Activated effector memory CD4-positive, alpha-beta T cell treated with Interleukin-2 at 50 U/mL for 16 hours (primary cell): ENCODE results near the gene PIP5K1B.

Source experiments
- DNase-seq: peaks from one replicate; pipeline ENCODE4 v3.0.0-alpha.2; 2020

PIP5K1B gene

DNA sequence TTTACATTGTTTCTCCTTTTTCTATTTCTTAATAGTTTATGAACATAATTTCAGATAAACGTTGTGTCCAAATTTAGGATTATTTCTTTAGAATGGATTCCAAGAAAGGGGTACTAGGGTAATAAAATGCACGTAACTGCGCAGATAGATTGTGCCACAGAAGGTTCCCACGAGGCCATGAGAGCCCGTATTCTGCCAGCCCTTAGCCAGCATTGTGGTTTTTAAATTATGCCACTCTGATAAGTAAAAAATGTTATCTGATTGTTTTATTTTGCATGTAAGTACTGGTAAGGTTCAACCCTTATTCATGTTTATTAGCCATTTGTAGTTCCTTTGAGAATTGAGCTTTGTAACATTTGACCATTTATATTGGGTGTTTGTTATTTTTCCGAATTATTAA lies 220.1 kb downstream of the PIP5K1B start:
- DNase-seq, result no peak

DNA sequence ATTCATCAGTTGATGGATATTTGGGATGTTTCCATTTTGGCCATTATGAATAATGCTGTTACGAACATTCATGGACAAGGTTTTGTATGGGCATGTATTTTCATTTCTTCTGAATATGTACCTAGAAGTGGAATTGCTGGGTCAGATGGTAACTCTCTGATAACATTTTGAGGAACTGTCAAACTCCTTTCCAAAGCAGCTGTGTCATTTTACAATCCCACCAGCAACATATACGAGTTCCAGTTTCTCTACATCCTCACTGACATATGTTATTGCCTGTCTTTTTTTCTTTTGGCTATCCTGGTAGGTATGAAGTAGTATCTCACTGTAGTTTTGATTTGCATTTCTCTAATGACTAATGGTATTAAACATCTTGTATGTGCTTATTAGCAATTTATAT lies 222.1 kb downstream of the PIP5K1B start:
- no peak for DNase-seq

DNA sequence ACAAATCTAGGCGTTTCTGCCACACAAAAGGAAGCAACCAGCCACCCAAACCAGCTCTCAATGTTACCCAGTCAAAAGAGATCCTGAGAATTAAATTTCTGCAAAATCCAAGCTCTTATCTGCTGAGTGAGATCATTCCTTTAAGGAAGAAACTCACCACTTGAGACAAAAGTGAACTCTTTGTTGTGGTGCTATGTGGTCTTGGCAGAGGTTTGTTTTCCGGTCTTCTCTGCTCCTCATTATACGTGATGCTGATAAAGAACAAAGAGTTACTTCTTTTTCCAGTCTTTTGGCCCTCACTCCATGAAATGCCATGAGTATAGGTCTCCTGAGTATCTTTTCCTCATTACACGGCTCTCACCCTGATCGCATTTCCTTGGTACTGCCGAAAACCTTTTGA lies 226.8 kb downstream of the PIP5K1B start:
- DNase-seq, result no peak

DNA sequence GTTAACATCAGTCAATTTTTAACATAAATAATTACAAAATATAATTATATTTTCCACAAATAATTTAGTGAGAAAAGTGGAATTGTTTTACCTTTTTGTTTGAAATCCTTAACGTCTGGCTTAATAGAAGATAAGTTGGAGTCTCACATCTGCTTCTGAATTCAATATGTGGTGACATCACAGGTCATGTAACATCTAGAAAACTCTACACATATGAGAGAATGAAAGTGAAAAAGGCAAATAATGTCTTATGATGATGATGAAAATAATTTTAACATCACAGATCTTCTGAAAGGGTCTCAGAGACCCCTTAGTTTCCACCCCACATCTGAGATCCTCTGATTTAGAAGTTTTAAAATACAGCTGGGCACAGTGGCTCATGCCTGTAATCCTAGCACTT lies 227.4 kb downstream of the PIP5K1B start:
- DNase-seq, result no peak

DNA sequence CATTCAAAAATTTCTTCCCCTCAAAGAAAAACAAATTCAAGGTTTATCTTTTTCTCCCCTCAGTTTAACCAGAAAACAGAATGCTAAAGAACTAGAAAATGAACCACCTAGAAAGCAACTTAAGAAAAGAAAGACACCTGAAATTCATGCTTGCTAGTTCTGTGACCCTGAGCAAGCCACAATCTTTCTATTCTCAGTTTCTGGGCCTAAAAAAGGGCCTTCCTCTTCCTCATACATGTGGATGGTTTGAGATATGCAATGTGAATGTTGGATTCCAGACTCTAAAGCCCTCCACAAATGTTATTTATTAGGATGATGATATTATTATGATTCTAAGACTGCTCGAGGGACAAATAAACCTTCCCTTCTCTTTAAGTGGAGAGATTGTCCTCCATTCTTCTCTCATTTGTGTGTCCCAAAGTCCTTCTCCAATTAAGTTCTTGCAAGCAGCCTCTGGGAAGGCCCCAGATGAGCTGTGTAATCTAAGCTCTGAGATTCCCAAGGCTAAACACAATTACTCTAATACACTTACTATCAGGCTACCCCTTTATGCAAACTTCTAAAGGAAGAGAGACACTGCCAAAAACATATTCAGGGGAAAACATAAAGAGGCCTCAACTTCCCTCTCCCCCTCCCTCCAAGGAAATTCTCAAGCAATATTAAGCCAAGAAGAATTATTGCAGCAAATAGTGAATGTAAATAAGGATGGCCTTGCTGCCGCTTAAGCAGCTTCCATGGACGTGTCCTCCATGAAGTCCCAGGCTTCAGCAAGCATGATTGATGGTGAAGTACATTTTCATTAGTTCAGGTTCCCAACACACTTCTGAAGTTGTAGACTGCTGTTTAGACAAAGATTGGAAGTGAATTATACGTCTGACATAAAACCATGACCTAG lies 228.6 kb downstream of the PIP5K1B start:
- DNase-seq, result no peak

DNA sequence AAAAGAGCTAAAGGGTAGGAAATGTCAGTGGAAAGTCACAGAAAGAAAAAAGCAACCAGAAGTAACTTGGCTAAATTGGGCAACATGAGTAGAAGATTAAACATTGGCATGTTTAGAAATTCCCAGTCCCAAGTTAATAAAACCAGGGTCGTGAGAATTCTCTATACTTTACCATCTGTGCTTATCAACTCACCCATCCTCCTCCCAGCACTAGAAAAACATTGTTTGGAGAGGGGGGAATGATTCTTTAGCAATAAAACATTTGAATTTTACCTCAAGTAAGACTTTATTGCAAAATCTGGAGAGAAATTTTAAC lies 229.2 kb downstream of the PIP5K1B start:
- DNase-seq, result no peak

DNA sequence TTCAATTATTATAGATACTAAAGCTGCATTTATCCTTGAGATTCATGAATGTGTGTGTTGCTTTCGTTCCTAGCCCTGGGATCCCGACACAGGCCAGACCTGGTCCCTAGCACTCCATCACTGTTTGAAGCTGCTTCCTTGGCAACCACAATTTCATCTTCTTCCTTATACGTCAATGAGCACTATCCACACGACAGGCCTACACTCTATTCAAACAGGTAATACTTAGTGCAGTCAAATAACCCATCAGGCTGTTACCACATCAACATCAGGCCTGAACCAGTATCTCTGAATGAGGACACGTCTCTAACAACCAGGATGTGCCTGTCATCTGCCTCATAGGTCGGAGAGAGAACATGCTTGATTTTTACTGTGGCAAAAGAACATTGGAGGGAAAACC lies 235.5 kb downstream of the PIP5K1B start:
- no peak for DNase-seq

DNA sequence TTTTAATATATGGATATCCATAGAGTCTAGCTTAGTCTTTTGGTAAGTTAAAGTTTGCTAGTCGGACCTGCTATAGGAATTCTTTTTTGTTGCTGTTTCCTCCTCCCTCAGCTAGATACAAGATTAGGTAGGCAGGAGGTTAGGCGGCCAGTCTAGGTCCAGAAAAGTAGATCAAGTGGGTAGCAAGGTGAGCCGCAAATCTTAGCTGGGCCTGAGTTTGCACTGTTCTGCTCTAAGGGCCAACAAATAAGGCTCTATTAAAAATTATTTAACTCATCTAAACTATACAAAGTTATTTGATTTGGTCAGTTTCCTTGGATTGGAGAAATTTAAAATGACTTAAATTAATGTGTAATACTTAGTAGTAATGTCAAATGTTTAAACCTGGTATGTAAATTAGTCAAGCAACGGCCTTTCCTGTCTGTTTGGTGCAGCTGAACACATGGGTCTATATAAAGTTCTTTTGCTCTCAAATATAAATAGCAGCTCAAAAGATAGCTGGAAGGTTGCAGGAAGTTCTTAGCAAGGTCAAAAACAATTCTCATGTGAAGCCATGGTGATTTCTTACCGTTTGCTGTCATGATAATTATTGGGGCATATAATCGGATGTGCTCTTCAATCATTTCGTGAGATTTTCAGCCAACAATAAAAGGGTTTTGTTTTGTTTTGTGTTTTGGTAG lies 236.9 kb downstream of the PIP5K1B start:
- DNase-seq, result no peak

DNA sequence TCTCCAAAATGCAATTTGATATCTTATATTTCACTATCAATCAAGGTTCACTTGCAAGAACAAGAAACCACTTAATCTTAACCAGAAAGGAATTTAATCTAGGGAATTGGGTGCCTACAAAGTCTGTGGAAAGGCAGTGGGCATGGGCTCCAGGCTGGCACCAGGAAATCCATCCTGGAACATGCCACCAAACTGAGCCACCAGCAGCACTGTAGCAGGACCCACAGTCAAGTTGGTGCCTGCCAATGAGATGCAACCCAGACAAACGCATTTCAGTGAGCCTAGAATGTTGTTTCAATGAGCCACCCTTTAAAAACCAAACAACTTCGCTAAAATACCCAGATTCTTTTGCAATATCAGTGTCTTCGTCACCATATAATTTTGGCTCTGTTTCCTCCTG lies 237.8 kb downstream of the PIP5K1B start:
- DNase-seq, result no peak

DNA sequence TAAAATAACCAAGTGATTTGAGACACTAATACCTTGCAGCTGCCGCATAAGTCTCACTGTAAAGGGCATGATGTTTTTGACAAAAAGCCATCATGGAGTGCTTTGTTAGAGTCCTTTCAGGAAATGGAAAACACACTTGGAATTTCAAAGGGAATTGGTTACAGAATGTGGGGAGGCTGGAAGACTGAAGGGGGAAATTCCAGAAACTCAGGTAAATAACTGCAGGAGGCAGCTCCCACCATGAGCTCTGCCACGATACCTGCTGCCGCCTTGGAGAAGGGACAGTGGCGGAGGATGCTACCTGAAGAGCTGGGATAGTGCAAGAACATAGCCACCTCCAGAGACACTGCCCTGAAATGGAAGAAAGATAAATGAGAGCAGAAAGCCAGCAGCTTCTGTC lies 242.0 kb downstream of the PIP5K1B start:
- no peak for DNase-seq

DNA sequence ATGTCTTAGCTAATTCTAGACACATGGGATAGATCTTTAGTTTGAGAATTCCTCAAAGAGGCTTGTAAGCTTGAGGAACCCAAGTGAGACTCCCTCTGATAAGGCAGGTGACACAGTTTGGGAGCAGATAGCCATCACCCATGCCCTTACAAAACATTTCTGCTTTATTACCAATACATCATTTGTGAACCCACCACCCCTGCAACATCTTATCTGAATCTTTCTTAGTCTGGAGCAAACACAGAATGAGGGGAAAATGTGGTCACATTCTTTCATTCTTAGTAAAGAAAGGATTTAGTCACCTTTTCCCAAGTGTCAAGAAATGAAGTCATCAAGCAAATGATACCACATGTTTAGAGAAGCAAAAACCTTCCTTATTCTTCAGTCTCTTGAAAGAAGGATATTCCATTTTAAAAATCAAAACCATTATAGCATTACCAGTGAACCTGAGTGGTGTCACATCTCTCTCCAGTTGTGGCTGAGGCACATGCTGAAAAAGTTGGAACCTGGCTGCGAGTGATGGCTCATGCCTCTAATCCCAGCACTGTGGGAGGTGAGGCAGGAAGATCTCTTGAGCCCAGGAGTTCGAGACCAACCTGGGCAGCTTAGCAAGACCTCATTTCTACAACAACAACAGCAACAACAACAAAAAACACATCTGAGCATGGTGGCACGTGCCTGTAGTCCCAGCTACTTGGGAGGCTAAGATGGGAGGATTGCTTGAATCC lies 243.0 kb downstream of the PIP5K1B start:
- DNase-seq, result no peak

DNA sequence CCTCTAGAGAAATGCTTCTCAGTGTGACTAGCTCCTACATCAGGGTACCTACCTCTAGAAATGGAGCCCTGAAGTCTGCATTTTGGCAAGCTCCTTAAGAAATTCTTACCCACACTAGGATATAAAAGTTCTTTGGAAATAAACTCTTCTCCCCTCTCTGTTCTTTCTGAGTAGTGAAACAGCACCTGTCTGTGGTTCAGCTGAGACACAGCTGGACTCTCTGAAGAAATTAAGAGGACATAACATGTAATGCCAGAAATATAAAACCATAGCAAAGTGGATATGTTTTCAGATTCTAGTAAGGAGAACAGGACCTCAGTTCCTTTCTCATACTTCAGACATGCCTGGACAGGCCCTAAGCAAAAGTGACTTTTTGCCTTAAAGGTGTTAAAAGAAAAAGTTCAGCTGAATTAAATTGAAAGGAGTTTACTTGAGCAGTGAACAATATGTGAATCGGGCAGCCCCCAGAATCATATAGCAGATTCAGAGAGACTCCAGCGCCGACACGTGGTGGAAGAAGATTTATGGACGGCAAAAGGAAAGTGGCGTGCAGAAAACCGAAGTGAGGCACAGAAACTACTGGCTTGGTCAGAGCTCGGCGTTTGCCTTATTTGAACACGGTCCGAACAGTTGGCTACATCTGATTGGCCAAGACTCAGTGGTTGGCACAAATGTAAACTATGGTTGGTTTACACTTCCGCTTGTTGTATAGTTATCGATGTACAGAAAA lies 244.4 kb downstream of the PIP5K1B start:
- DNase-seq, result no peak

DNA sequence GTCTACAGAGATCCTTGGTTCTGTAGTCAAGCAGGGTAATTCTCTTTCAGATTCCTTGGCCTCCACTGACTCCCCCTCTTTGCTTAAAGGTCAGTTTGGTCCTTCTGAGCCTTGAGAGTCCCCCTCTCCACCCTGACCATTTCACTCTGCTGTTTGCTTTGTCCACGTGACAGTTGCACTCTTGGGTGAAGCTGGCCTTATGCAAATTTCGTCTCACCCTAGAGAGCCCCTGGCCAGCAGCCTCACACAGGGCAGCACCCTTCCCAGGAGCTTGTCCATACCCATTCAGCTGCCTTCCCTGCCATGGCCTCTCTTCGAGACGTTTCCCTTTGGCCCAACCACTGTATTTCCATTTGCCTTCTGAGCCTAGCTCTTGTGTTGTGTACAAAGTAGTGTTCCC lies 245.1 kb downstream of the PIP5K1B start:
- DNase-seq, result no peak

DNA sequence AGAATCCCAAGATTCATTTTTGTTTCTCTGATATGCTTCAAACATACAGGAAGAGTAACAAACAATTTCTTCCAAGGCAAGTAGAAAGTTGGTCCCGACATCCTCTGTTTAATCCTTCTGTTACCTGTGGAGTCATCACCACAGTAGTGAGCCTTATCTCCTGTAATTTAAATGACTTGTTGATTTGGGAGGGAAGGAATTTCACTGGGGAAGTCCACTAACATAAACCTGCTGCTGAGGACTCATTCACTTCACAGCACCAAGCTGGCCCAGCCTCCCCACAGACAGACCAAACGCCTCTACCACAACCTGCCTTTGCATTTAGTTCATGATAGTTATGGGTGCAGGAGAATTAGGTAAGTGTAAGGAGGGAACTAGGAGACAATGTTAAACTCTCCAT lies 245.6 kb downstream of the PIP5K1B start:
- DNase-seq, result no peak

DNA sequence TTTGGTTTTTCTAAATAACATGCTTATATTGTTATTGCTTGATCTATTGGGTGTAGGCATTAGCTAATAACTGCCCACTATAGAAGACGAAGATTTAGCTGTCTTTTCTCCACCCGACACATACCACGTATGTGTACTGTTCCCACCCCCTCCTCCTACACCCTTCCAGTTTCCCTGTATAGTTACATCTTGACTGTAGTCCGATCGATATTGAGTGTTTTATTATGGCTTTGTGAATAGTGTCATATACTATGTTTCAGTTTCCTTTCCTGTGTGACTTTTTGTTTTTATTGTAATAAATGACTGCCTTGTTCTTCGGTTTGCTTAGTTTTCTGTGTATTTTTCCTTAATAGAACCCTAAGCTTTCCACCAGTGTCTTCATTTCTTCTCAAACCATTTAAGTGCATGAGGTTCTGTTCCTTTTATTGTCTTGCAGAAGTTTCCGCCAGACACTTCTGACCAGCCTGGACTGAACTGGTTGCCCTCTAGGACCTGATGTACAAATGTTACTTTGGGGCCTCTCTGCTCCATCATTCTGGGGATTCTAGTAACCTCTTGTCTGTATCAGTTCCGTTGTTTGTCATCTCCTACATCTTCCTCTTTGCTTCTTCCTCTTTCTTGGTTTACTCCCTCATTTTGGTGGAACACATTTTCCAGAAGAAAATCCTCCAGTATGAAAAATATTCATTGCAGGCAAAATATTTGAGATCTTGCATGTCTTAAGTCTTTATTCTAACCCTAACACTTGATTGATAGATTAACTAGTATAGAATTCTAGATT lies 247.0 kb downstream of the PIP5K1B start:
- no peak for DNase-seq

DNA sequence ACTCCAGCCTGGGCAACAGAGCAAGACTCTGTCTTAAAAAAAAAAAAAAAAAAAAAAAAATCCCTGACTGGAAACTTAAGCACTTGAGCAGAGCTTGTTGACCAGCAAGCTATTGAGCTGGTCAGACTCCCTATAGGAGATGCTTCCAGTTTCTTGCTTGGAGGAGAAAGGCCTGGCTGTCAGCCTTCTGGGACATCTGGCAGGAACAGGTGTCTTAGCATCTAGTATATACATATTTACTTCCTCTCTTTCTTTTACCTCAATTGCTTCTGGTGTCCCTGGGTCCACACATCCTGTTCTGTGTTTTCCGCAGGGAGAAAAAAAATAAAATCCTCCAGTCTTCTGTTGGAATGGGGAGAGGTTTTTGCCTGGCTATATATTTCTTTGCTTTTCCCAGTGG lies 248.7 kb downstream of the PIP5K1B start:
- DNase-seq, result no peak

DNA sequence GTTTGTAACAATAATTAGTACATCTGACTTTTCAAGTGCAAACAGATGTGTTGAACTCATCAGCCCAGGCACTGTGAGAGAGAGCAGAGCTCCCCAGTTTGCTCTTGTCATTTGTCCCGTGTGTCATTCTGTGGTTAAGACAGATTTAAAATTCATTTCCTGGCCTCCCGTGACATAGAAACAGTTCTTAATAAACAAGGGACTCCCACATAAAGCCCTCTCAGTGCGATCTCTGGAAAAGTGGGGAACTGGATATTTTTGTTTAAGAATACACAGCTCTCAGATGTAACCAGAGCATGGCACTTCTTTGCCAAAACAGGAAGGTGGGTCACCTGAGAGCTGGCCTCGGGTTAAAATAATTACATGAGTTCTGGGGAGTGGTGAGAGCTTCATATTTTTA lies 250.3 kb downstream of the PIP5K1B start:
- DNase-seq, result no peak

DNA sequence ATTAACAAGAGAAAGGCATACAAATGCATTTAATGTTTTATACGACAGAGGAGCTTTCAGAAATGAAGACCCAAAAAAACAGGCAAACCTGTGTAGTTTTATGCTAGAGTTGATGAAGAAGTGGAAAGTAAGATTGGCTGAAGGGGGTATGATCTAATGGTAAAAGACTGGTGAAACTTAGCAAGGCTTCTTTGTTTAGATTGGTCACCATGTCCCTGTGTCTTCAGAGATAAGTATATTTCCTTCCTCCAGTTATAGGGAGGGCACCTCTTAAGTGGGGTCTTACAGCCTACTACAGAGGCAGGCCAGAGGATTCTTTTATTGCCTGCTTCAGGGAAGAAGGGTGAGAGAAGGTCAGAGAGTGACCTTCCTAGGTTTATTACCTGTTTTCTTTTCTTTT lies 252.4 kb downstream of the PIP5K1B start:
- no peak for DNase-seq

DNA sequence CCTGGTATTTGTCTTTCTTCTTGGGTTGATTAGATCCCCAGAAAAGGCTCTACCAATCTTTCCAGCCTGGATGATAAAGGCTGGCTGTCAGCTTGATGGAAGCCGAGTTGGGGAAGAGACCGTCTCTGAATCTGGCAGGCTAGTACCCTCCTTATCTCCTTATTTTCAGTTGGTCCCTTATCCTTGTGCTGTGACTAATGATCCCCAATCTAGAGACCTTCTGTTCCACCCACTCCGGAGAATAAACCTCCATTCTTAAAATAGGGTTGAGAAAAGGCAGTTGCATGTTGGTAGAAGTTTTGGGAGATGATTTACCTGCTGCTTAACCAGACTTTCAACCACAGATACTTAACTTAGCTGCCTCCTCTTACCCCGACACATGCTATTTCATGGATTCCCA lies 256.5 kb downstream of the PIP5K1B start:
- no peak for DNase-seq

DNA sequence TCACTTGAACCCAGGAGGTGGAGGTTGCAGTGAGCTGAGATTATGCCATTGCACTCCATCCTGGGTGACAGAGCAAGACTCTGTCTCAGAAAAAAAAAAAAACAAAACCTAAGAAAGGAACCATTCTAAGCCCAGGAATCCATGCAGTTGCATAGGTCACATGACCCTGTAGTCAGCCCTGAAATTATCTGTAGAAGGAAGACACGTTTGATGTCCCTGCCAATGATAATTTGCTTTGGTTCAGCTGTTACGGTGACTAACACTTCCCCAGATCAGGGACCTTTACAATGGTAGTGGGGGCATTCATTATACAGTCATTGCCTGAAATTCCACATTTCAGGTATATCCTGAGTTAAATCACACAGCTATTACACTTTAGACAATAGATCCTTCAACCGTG lies 258.4 kb downstream of the PIP5K1B start:
- DNase-seq, result no peak

DNA sequence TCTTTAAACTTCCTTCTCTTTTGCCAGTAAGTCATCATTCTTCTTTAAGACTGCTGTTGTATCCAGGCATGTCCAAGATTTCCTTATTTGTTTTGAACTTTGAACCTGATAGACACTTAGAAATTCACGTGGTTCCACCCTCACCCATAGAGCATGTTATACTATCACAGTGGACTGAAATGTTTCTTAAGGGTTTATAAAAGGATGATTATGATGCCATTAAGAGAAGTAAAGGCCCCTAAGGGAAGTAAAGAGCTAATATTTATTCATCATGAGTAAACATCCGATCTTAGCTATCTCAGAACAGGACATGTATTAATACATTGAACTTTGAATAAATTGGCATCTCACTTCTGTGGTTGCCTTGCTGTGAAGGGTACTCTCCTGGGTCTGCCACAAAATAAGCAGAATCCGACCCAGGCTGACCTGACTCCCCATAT lies 259.1 kb downstream of the PIP5K1B start:
- DNase-seq, result no peak

DNA sequence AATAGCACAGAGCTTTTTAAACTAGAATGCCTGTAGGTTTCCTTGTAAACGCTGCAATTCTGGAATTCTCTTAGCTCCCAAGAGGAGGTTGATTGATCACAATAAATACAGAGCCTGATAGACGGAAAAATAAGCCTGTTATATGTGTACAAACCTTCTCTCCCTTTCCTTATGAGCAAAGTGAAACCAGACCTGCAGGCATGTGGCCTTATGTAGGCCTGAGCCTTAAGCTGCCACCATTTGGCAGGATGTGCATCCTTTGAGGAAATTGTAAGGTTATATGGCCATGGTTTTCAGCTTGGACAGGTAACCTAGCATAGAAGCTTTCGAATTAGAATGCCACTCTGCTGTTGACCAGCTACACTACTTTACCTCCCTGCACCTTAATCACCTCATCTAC lies 259.7 kb downstream of the PIP5K1B start:
- DNase-seq, result no peak
